IMR-90 (cell line): Measurements from ENCODE around the gene CREBBP. TPM values are rescaled to one million over a fixed set of nuclear protein-coding genes. Genes with fewer than 3 reads are reported as not detected.

Experiments used
- ATAC-seq: fragments of 200-7000 bp; cut with Tn5 transposase; 2 replicates; pipeline ENCODE4 v1.9.1; 2020; ENCODE audit warnings: low read depth, mild to moderate bottlenecking, moderate library complexity
- BruUV-seq: library from RNA; stranded (reverse); fragments of 400-500 nt; replicated peaks from 2 replicates; lab custom pipeline; 2021; lab: Mats Ljungman, UMichigan
- CTCF ChIA-PET: fragments of 300-600 bp; formaldehyde crosslinking; extraction: SDS; loops from one replicate; lab custom pipeline; 2021; ENCODE audit warnings: antibody characterized with exemption; lab: Yijun Ruan, JAX
- POLR2A ChIA-PET: fragments of 300-600 bp; sonication (Branson Sonifier 250); formaldehyde crosslinking; loops from one replicate; lab custom pipeline; 2022; ENCODE audit warnings: antibody characterized with exemption; ENCODE audit not compliant: unreplicated experiment; lab: Charles Lee
- DNase-seq: peaks from one replicate; pipeline ENCODE4 v3.0.0; 2013
- H2AFZ ChIP-seq: replicated peaks from 2 replicates; pipeline ENCODE3; 2013; ENCODE audit warnings: low read length, mild to moderate bottlenecking; ENCODE audit not compliant: poor library complexity
- H2AK5ac ChIP-seq: 2 replicates; pipeline ENCODE4 v1.6.1; 2013; ENCODE audit warnings: low read depth, low read length, inconsistent platforms
- H2AK9ac ChIP-seq: replicated peaks from 2 replicates; pipeline ENCODE3; 2013; ENCODE audit warnings: mild to moderate bottlenecking, low read depth, low read length, moderate library complexity; ENCODE audit not compliant: poor library complexity
- H2BK120ac ChIP-seq: 2 replicates; pipeline ENCODE4 v1.6.1; 2013; ENCODE audit warnings: low read depth, low read length, inconsistent platforms
- H2BK15ac ChIP-seq: 3 replicates; pipeline ENCODE4 v1.6.1; 2013; ENCODE audit warnings: low read depth, low read length, inconsistent platforms
- H2BK20ac ChIP-seq: 2 replicates; pipeline ENCODE4 v1.6.1; 2013; ENCODE audit warnings: low read depth, mild to moderate bottlenecking, inconsistent platforms, low read length, moderate library complexity
- H2BK5ac ChIP-seq: 2 replicates; pipeline ENCODE4 v1.6.1; 2013; ENCODE audit warnings: mild to moderate bottlenecking, low read depth, low read length, inconsistent platforms; ENCODE audit not compliant: poor library complexity, severe bottlenecking
- H3K14ac ChIP-seq: replicated peaks from 2 replicates; pipeline ENCODE4 v1.6.1; 2013; ENCODE audit warnings: low read depth, low read length, inconsistent platforms
- H3K18ac ChIP-seq: 2 replicates; pipeline ENCODE4 v1.6.1; 2013; ENCODE audit warnings: low read depth, low read length, control low read depth
- H3K23ac ChIP-seq: 2 replicates; pipeline ENCODE4 v1.6.1; 2013; ENCODE audit warnings: low read depth, low read length, inconsistent platforms
- H3K27ac ChIP-seq: 2 replicates; pipeline ENCODE4 v1.5.1; 2013; ENCODE audit warnings: mild to moderate bottlenecking, control low read depth, low read length; ENCODE audit not compliant: insufficient read depth
- H3K27me3 ChIP-seq: 2 replicates; pipeline ENCODE4 v1.6.1; 2013; ENCODE audit warnings: low read length; ENCODE audit not compliant: control insufficient read depth, insufficient read depth
- H3K36me3 ChIP-seq: 2 replicates; pipeline ENCODE4 v1.6.1; 2013; ENCODE audit warnings: low read length, mixed read lengths; ENCODE audit not compliant: control insufficient read depth, insufficient read depth
- H3K4ac ChIP-seq: 2 replicates; pipeline ENCODE4 v1.6.1; 2013; ENCODE audit warnings: low read depth, low read length, inconsistent platforms
- H3K4me1 ChIP-seq: 2 replicates; pipeline ENCODE4 v1.6.1; 2013; ENCODE audit warnings: low read length, mixed read lengths; ENCODE audit not compliant: control insufficient read depth, insufficient read depth
- H3K4me2 ChIP-seq: 2 replicates; pipeline ENCODE4 v1.6.1; 2013; ENCODE audit warnings: low read depth, mild to moderate bottlenecking, control low read depth, low read length, moderate library complexity
- H3K4me3 ChIP-seq: 2 replicates; pipeline ENCODE4 v1.5.1; 2013; ENCODE audit warnings: low read depth, mild to moderate bottlenecking, control low read depth, low read length, moderate library complexity; ENCODE audit not compliant: insufficient read depth
- H3K56ac ChIP-seq: 2 replicates; pipeline ENCODE4 v1.6.1; 2013; ENCODE audit warnings: low read length, inconsistent platforms; ENCODE audit not compliant: insufficient read depth; ENCODE audit errors: extremely low read depth
- H3K79me1 ChIP-seq, 2 experiments: 2 replicates each; pipeline ENCODE4 v1.6.1; 2013; ENCODE audit warnings: low read length in 2 of 2, inconsistent platforms in 1 of 2, low read depth in 1 of 2
- H3K9ac ChIP-seq: 2 replicates; pipeline ENCODE4 v1.6.1; 2013; ENCODE audit warnings: low read depth, low read length, control low read depth
- H3K9me1 ChIP-seq: 2 replicates; pipeline ENCODE4 v1.6.1; 2013; ENCODE audit warnings: low read length, inconsistent platforms; ENCODE audit not compliant: insufficient read depth
- H3K9me3 ChIP-seq: 2 replicates; pipeline ENCODE4 v1.6.1; 2013; ENCODE audit warnings: low read length; ENCODE audit not compliant: control insufficient read depth, insufficient read depth
- H4K20me1 ChIP-seq: 2 replicates; pipeline ENCODE4 v1.6.1; 2013; ENCODE audit warnings: low read length, inconsistent platforms; ENCODE audit not compliant: insufficient read depth
- H4K5ac ChIP-seq: 2 replicates; pipeline ENCODE4 v1.6.1; 2013; ENCODE audit warnings: mild to moderate bottlenecking, low read depth, low read length, control low read depth
- H4K8ac ChIP-seq, 2 experiments: 2 replicates each; pipeline ENCODE4 v1.6.1; 2013; ENCODE audit warnings: low read depth in 2 of 2, low read length in 2 of 2, control low read depth in 1 of 2, inconsistent platforms in 1 of 2
- H4K91ac ChIP-seq: 2 replicates; pipeline ENCODE4 v1.6.1; 2013; ENCODE audit warnings: low read depth, low read length, inconsistent platforms; ENCODE audit not compliant: insufficient read depth
- CEBPB ChIP-seq: IDR thresholded peaks from 2 replicates; pipeline ENCODE4 v1.6.1; 2012; ENCODE audit warnings: low read depth, low read length, improper control_type of control experiment
- CHD1 ChIP-seq: IDR thresholded peaks from 2 replicates; pipeline ENCODE4 v1.6.1; 2012; ENCODE audit warnings: low read depth, low read length, improper control_type of control experiment
- MAFK ChIP-seq: IDR thresholded peaks from 2 replicates; pipeline ENCODE4 v1.6.1; 2012; ENCODE audit warnings: low read depth, low read length, improper control_type of control experiment
- MXI1 ChIP-seq: IDR thresholded peaks from 2 replicates; pipeline ENCODE4 v1.6.1; 2012; ENCODE audit warnings: low read depth, mild to moderate bottlenecking, low read length, moderate library complexity, borderline replicate concordance
- POLR2A ChIP-seq: IDR thresholded peaks from 2 replicates; pipeline ENCODE4 v1.6.1; 2012; ENCODE audit warnings: mild to moderate bottlenecking, low read depth, low read length
- SMC3 ChIP-seq: fragments of 150-350 bp; IDR thresholded peaks from 2 replicates; pipeline ENCODE4 v1.6.1; 2016; ENCODE audit warnings: low read depth, mild to moderate bottlenecking, antibody characterized with exemption, low read length, moderate library complexity
- WGBS, 2 experiments: methylation state at CpG; one replicate each; pipeline versions ENCODE4 v1.1.5 to v1.1.7; 2013; ENCODE audit warnings: missing lambda C conversion rate in 2 of 2; ENCODE audit not compliant: insufficient read length in 1 of 2; ENCODE audit errors: extremely low coverage in 2 of 2; 5-methylcytosine and 5-hydroxymethylcytosine counted together
- dilution Hi-C: fragments of 300-500 bp; cut with HindIII; formaldehyde crosslinking; loops from one replicate; pipeline ENCODE4 v1.14.3; 2018; ENCODE audit warnings: low sequenced_read_pairs; ENCODE audit not compliant: unreplicated experiment
- in situ Hi-C: fragments of 300-500 bp; cut with MboI; formaldehyde crosslinking; loops from 3 replicates; pipeline ENCODE4 v1.14.3; 2019; ENCODE audit warnings: low sequenced_read_pairs, inconsistent platforms, mixed read lengths
- intact Hi-C: fragments of 100-400 bp; cut with micrococcal nuclease; formaldehyde crosslinking; loops from 2 replicates; pipeline ENCODE4 v1.10.0; 2022
- polyA plus RNA-seq, 3 experiments: library from polyadenylated mRNA; depleted of rRNA; stranded (reverse); fragments of >200 nt; gene quantifications; 2 replicates each; pipeline ENCODE4 v1.2.3, GENCODE V29; 2012; ENCODE audit warnings: low replicate concordance in 1 of 3
- total RNA-seq: library from RNA; depleted of rRNA; stranded (reverse); fragments of >200 nt; gene quantifications from 2 replicates; pipeline ENCODE4 v1.2.3, GENCODE V29; 2012
- TF ChIP-seq, protein P1 (sequence below): fragments of 150-350 bp; IDR thresholded peaks from 2 replicates; pipeline ENCODE4 v1.6.1; 2017; ENCODE audit warnings: mild to moderate bottlenecking, antibody characterized with exemption, low read length, low read depth
- TF ChIP-seq, protein P2 (sequence below): conservative IDR thresholded peaks from 2 replicates; pipeline ENCODE4 v1.5.1; 2012; ENCODE audit warnings: mild to moderate bottlenecking, low read depth, low read length, improper control_type of control experiment

Gene CREBBP
- total and polyA plus RNA-seq, 2 of the 4 experiments (the other 2 are of a cell fraction): 7.3 to 12.5 TPM

DNA sequence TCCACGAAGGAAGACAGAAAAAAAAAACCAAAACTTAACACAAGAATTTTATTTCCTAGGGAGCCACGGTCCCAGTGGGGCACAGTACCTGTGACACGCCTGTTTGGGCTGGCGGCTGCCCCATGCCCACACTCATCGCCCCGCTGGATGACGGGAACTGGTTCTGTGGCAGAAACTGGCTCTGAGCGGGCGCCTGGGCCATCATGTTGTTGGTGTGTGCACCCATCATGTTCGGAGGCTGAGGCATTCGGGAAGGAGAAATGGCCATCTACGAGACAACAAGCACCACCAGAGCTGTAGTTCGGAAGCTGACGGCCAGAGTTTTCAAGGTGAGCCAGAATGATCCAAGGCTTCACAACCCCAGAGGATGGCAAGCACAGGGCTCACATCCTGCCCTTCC is 106.8 kb downstream of the CREBBP start:
- Histone ChIP-seq H4K8ac (no peak overlapping the region), H4K5ac (no peak overlapping the region), H3K4me3 (no peak overlapping the region), H2AFZ (no peak overlapping the region), H3K36me3 (peaks cover 58% of the 10 kb centered on the region), H3K23ac (peak overlapping the region; percentile 24; the same call in 1 of the 2 replicates), H3K4me2 (no peak overlapping the region), H2BK120ac (no peak overlapping the region), H2BK15ac (no peak overlapping the region), H3K27ac (peak overlapping the region; percentile 18; the same call in 1 of the 2 replicates), H3K9me3 (no peaks in the 10 kb centered on the region), H3K9me1 (peaks cover 16% of the 10 kb centered on the region), H4K91ac (no peak overlapping the region), H3K4ac (no peak overlapping the region), H3K18ac (no peak overlapping the region), H2BK20ac (no peak overlapping the region), H3K4me1 (peaks cover 5% of the 10 kb centered on the region), H4K20me1 (peaks cover 35% of the 10 kb centered on the region), H2BK5ac (no peak overlapping the region), H3K14ac (no peak overlapping the region), H3K56ac (no peak overlapping the region), H2AK5ac (no peak overlapping the region), H3K27me3 (no peaks in the 10 kb centered on the region), H3K79me1 (peaks cover 23 to 66% of the 10 kb centered on the region in 2 experiments; a peak in 3 of 4 replicates), H3K9ac (no peak overlapping the region), H2AK9ac (no peak overlapping the region)
- no TSS peak for BruUV-seq
- no peak for DNase-seq
- ATAC-seq: no peak
- ChIA-PET CTCF (no interaction called here), POLR2A (no interaction called here)
- TF ChIP-seq CEBPB (no peak), SMC3 (no peak), MAFK (no peak), MXI1 (no peak), CHD1 (no peak), POLR2A (no peak)
- TF ChIP-seq, protein P1, sequence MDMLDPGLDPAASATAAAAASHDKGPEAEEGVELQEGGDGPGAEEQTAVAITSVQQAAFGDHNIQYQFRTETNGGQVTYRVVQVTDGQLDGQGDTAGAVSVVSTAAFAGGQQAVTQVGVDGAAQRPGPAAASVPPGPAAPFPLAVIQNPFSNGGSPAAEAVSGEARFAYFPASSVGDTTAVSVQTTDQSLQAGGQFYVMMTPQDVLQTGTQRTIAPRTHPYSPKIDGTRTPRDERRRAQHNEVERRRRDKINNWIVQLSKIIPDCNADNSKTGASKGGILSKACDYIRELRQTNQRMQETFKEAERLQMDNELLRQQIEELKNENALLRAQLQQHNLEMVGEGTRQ: no peak
- TF ChIP-seq, protein P2, sequence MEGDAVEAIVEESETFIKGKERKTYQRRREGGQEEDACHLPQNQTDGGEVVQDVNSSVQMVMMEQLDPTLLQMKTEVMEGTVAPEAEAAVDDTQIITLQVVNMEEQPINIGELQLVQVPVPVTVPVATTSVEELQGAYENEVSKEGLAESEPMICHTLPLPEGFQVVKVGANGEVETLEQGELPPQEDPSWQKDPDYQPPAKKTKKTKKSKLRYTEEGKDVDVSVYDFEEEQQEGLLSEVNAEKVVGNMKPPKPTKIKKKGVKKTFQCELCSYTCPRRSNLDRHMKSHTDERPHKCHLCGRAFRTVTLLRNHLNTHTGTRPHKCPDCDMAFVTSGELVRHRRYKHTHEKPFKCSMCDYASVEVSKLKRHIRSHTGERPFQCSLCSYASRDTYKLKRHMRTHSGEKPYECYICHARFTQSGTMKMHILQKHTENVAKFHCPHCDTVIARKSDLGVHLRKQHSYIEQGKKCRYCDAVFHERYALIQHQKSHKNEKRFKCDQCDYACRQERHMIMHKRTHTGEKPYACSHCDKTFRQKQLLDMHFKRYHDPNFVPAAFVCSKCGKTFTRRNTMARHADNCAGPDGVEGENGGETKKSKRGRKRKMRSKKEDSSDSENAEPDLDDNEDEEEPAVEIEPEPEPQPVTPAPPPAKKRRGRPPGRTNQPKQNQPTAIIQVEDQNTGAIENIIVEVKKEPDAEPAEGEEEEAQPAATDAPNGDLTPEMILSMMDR: no peak
- dilution Hi-C loops: no loop called here
- 100% methylated on average over 3 of the region's 14 CpGs; no CpG with 5 or more reads in 1 of the 2 experiments for WGBS, 2 experiments
- in situ Hi-C loops: no loop called here
- intact Hi-C loops: loop anchor here (5.0 kb wide), 1 partner anchor 104 kb away; no protein-coding TSS in a partner anchor
